ENCODE measurements around the gene DRAP1. TPM values are rescaled to one million over a fixed set of nuclear protein-coding genes. Genes with fewer than 3 reads are reported as not detected.

DRAP1 gene
- total RNA-seq, 1 experiment from 2014 or later: 105 TPM

DNA sequence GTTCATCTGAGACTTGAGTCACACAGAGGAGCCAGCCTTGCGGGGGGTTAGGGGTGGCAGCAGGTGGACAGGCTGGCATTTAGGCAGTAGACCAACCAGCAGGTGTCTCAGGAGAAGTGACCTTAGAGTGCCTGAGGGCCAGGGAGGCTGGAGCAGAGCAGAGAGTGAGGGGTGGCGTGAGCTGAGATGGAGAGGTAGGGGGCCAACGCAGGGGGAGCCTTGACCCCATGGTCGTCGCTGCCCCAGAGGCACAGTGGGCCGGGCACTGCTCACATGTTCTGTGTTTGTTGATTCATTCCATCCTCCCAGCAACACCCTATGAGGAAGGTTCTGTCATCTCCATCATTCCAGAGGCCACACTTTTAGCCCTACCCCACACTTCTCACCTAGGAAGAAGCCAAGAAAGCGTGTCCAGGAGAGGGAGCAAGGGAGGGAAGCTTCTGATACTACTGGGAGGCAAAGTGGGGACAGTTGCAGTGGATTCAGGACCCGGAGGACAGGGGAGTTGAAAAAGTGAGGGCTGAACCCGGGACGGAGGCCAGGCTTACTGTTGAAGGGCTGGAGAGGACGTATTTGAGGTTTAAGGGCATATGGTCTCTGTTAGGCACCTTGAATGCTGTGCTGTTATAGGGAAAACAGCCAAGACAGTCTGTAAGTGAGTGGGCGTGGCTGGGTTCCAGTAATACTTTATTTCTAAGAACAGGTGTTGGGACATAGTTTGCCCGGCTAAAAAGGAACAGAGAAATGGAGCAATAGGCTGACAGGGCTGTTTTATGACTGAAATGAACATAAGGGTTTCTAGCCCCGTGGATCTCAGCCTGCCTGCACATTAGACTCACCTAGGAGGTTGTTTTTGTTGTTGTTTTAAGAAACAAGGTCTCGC lies 49.6 kb downstream of the DRAP1 start:
- Histone ChIP-seq H3K23me2 (ENCODE audit: insufficient read length, low read depth, low read length, poor library complexity, severe bottlenecking) (no peaks in the 10 kb centered on the region), H2AFZ (ENCODE audit: low read length) (no peak overlapping the region), H3K4me2 (ENCODE audit: insufficient read depth, insufficient read length, low read length) (no peak overlapping the region), H3K9me3 (ENCODE audit: control insufficient read depth, low read depth, low read length) (no peaks in the 10 kb centered on the region), H3K4me1 (ENCODE audit: insufficient read depth, low read length) (no peaks in the 10 kb centered on the region), H4K5ac (ENCODE audit: insufficient read length, low read depth, low read length) (no peak overlapping the region), H2BK20ac (ENCODE audit: low read depth, low read length, poor library complexity, severe bottlenecking) (no peak overlapping the region), H2BK120ac (ENCODE audit: low read depth, low read length, poor library complexity, severe bottlenecking) (no peak overlapping the region), H2AK5ac (ENCODE audit: insufficient read length, low read length) (no peak overlapping the region), H4K8ac (replicated peaks; ENCODE audit: insufficient read length, low read depth, low read length) (no peak overlapping the region), H2BK15ac (ENCODE audit: low read depth, low read length) (no peak overlapping the region), H3K14ac (ENCODE audit: insufficient read depth, low read length) (no peak overlapping the region), H3K79me2 (ENCODE audit: insufficient read depth, low read length) (no peaks in the 10 kb centered on the region), H3K9ac (ENCODE audit: extremely low read depth, insufficient read length, low read length) (no peak overlapping the region), H2BK12ac (ENCODE audit: insufficient read length, low read depth, low read length) (no peak overlapping the region), H3K23ac (ENCODE audit: insufficient read length, low read depth, low read length) (no peak overlapping the region), H4K91ac (ENCODE audit: insufficient read length, low read depth, low read length) (no peak overlapping the region), H3K27ac (ENCODE audit: insufficient read length, low read depth, low read length) (no peak overlapping the region), H3K18ac (ENCODE audit: insufficient read length, low read depth, low read length) (no peak overlapping the region), H3T11ph (ENCODE audit: low read length) (no peak overlapping the region), H2BK5ac (ENCODE audit: insufficient read length, low read length) (no peak overlapping the region), H3K56ac (ENCODE audit: insufficient read length, low read depth, low read length) (no peak overlapping the region), H3K27me3 (ENCODE audit: insufficient read depth, low read length) (no peaks in the 10 kb centered on the region), H4K20me1 (ENCODE audit: control insufficient read depth, insufficient read depth, insufficient read length) (no peaks in the 10 kb centered on the region), H3K79me1 (ENCODE audit: insufficient read depth, low read depth, low read length, poor library complexity, severe bottlenecking) (no peaks in the 10 kb centered on the region), H3K4ac (ENCODE audit: low read depth, low read length) (no peak overlapping the region)
- no peak overlapping the region for H3K4me3 Mint-ChIP-seq
- H3K9me3 Mint-ChIP-seq: no peaks in the 10 kb centered on the region
- H3K27ac Mint-ChIP-seq: peak overlapping the region in 1 of 3 experiments; percentile 33; a peak in 4 of 7 replicates
- WGBS (ENCODE audit: extremely low coverage, insufficient read length, low lambda C conversion rate): no CpG with 5 or more reads among the region's 15 CpGs
- DNase-seq: no peak
- TF ChIP-seq, protein P1, sequence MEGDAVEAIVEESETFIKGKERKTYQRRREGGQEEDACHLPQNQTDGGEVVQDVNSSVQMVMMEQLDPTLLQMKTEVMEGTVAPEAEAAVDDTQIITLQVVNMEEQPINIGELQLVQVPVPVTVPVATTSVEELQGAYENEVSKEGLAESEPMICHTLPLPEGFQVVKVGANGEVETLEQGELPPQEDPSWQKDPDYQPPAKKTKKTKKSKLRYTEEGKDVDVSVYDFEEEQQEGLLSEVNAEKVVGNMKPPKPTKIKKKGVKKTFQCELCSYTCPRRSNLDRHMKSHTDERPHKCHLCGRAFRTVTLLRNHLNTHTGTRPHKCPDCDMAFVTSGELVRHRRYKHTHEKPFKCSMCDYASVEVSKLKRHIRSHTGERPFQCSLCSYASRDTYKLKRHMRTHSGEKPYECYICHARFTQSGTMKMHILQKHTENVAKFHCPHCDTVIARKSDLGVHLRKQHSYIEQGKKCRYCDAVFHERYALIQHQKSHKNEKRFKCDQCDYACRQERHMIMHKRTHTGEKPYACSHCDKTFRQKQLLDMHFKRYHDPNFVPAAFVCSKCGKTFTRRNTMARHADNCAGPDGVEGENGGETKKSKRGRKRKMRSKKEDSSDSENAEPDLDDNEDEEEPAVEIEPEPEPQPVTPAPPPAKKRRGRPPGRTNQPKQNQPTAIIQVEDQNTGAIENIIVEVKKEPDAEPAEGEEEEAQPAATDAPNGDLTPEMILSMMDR (conservative IDR thresholded peaks at IDR 0.05): no peak
- H3K36me3 Mint-ChIP-seq (ENCODE audit: insufficient read depth in 1 of 3, low read depth in 3 of 3): peaks cover 63 to 86% (median 84%) of the 10 kb centered on the region in 3 experiments
- peaks cover 5 to 6% of the 10 kb centered on the region in 2 experiments for H3K4me1 Mint-ChIP-seq
- no peaks in the 10 kb centered on the region for H3K27me3 Mint-ChIP-seq (ENCODE audit: low read depth)

Other genes with a start within 250 kb of the DRAP1 start
- 56.7 and 57.4 TPM in 2 replicates for gene KAT5, start 207.2 kb upstream of the DRAP1 start, total RNA-seq (2021)
- gene RNASEH2C, start 198.6 kb upstream of the DRAP1 start, total RNA-seq (2021): 53.8 and 57.7 TPM in 2 replicates
- gene AP5B1, start 138.4 kb upstream of the DRAP1 start, total RNA-seq (2021): 9.4 and 9.6 TPM in 2 replicates
- 5.1 and 5.7 TPM in 2 replicates for gene OVOL1, start 132.4 kb upstream of the DRAP1 start, total RNA-seq (2021)
- 0.88 and 1.2 TPM in 2 replicates for gene SNX32, start 85.5 kb upstream of the DRAP1 start, total RNA-seq (2021)
- 1,107 and 1,147 TPM in 2 replicates for gene CFL1, start 61.2 kb upstream of the DRAP1 start, total RNA-seq (2021)
- 45.0 and 49.2 TPM in 2 replicates for gene MUS81, start 59.0 kb upstream of the DRAP1 start, total RNA-seq (2021)
- gene EFEMP2, start 46.6 kb upstream of the DRAP1 start, total RNA-seq (2021): 22.9 and 26.2 TPM in 2 replicates
- not detected in 2 replicates for gene CTSW, start 39.6 kb upstream of the DRAP1 start, total RNA-seq (2021)
- gene FIBP, start 31.0 kb upstream of the DRAP1 start, total RNA-seq (2021): 86.8 and 87.0 TPM in 2 replicates
- gene CCDC85B, start 28.8 kb upstream of the DRAP1 start, total RNA-seq (2021): 23.3 and 23.4 TPM in 2 replicates
- gene FOSL1, start 19.0 kb upstream of the DRAP1 start, total RNA-seq (2021): 33.7 and 36.1 TPM in 2 replicates
- 14.0 and 15.7 TPM in 2 replicates for gene C11orf68, start 364 bp upstream of the DRAP1 start, total RNA-seq (2021)
- 2.2 and 3.1 TPM in 2 replicates for gene TSGA10IP, start 26.1 kb downstream of the DRAP1 start, total RNA-seq (2021)
- gene SART1, start 42.3 kb downstream of the DRAP1 start, total RNA-seq (2021): 52.0 and 57.8 TPM in 2 replicates
- 46.7 and 52.6 TPM in 2 replicates for gene EIF1AD, start 82.7 kb downstream of the DRAP1 start, total RNA-seq (2021)
- 346 and 359 TPM in 2 replicates for gene BANF1, start 83.1 kb downstream of the DRAP1 start, total RNA-seq (2021)
- gene CST6, start 92.6 kb downstream of the DRAP1 start, total RNA-seq (2021): not detected in 2 replicates
- gene CATSPER1, start 107.1 kb downstream of the DRAP1 start, total RNA-seq (2021): not detected in 2 replicates
- gene GAL3ST3, start 129.7 kb downstream of the DRAP1 start, total RNA-seq (2021): 17.2 and 19.8 TPM in 2 replicates
- gene SF3B2, start 132.9 kb downstream of the DRAP1 start, total RNA-seq (2021): 237 and 248 TPM in 2 replicates
- 28.7 and 35.5 TPM in 2 replicates for gene PACS1, start 150.8 kb downstream of the DRAP1 start, total RNA-seq (2021)

Measured in H9 (cell line).